SK-N-SH (cell line): ENCODE measurements around the gene UBE2E1.

Source experiments
- CTCF ChIP-seq: fragments of 200-600 bp; sonication (generic); IDR thresholded peaks from 2 replicates; pipeline ENCODE4 v1.6.1; 2017; ENCODE audit warnings: antibody characterized with exemption, mild to moderate bottlenecking, moderate library complexity
- EP300 ChIP-seq, 2 experiments: IDR thresholded peaks; 2 replicates each; pipeline versions ENCODE4 v1.4.0 to v1.6.1; 2012; ENCODE audit warnings: borderline replicate concordance in 1 of 2, low read depth in 1 of 2, low read length in 1 of 2
- EZH2phosphoT487 ChIP-seq: fragments of 200-600 bp; sonication (generic); IDR thresholded peaks from 2 replicates; pipeline ENCODE4 v1.6.1; 2017; ENCODE audit warnings: low read depth, mixed run types, mild to moderate bottlenecking, antibody characterized with exemption, moderate library complexity, borderline replicate concordance
- RFX5 ChIP-seq: IDR thresholded peaks from 2 replicates; pipeline ENCODE4 v1.6.1; 2012; ENCODE audit warnings: mild to moderate bottlenecking, improper control_type of control experiment, low read length
- TF ChIP-seq, protein P1 (sequence below): fragments of 150-350 bp; IDR thresholded peaks from 2 replicates; pipeline ENCODE4 v1.6.1; 2017; ENCODE audit warnings: antibody characterized with exemption, low read length, low read depth, borderline replicate concordance

- TF ChIP-seq EP300 (IDR thresholded peaks at IDR 0.05; ENCODE audit: borderline replicate concordance in 1 of 2, low read depth in 1 of 2, low read length in 1 of 2) (no peak), RFX5 (no peak), CTCF (no peak), EZH2phosphoT487 (no peak)
- TF ChIP-seq, protein P1, sequence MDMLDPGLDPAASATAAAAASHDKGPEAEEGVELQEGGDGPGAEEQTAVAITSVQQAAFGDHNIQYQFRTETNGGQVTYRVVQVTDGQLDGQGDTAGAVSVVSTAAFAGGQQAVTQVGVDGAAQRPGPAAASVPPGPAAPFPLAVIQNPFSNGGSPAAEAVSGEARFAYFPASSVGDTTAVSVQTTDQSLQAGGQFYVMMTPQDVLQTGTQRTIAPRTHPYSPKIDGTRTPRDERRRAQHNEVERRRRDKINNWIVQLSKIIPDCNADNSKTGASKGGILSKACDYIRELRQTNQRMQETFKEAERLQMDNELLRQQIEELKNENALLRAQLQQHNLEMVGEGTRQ = no peak
These were observed 29.3 kb upstream of the UBE2E1 start for GRCh38 chr3:23776352-23776891.
